NOMO-1 treated with DMSO at 0.1 percent for 48 hours (cell line): Measurements from ENCODE around the gene HSD3B1.
"Not testable (repeated sequence)": the region's sequence is repeated elsewhere in the genome, so short reads cannot be mapped to it uniquely, and the experiment has no call there.

ENCODE experiments used
- DNase-seq: peaks from one replicate; lab custom pipeline; 2025; ENCODE audit not compliant: unreplicated experiment; lab: John Stamatoyannopoulos, UW

The HSD3B1 gene

GRCh38 chr1:119489201-119489600 lies 17.8 kb upstream of the HSD3B1 start:
- no peak for DNase-seq

DNA sequence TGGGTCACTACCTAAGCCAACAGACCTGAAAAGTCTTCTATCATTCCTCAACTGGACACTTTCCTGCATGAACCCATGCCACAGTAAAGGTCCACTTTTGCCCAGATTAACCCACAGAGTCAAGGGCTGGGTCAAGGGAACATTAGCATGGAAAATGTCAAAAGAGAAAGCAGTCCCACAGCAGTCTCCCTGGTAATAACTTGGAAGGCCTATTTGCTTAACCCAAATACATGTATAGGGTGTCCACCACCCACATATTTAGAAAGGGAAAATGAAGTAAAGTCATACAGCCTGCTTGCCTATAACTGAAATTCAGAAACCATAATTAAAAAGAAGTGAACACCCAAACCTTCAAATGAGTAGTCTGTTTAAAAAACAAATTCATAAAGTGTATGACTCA lies 16.1 kb upstream of the HSD3B1 start:
- DNase-seq = no peak

GRCh38 chr1:119492763-119493162 lies 14.2 kb upstream of the HSD3B1 start:
- DNase-seq = no peak

GRCh38 chr1:119504831-119505230 lies 2.2 kb upstream of the HSD3B1 start:
- DNase-seq = no peak

DNA sequence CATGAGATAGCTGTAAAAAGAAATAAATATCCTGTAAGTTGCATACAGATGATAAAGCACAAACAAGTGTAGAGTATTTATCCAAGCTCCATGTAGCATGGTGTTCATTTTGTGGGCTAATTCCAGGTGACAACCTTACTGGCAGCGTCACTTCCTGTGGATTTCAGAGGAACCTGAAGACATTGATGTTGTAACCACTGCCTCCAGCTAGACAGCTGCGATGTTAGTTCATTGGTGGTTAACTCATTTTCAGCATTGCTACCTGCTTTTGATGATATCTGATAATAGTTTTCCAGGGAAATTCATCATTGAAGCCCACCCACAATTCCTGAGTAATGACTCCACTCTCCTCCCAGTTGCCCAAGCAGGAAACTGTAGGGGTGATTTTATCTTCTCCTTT lies 3.0 kb downstream of the HSD3B1 start:
- no peak for DNase-seq

DNA sequence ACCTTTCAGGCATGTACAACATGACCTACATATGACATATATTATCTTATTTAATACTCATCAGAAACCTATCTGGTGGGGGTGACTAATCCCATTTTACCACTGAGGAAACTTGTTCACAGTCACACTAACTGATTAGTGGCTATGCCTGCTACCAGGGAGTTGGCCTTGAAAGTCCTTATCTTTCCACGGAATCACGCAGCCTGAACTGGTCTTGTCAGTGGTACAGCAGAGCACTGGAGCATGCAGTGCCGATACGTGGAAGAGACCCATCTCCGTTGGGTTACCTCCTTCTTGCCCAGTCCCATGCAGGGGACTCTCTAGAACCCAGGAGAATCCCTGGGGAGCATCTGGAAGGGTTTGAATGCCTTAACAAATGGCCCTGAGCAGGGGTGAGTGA lies 8.2 kb downstream of the HSD3B1 start:
- no peak for DNase-seq

DNA sequence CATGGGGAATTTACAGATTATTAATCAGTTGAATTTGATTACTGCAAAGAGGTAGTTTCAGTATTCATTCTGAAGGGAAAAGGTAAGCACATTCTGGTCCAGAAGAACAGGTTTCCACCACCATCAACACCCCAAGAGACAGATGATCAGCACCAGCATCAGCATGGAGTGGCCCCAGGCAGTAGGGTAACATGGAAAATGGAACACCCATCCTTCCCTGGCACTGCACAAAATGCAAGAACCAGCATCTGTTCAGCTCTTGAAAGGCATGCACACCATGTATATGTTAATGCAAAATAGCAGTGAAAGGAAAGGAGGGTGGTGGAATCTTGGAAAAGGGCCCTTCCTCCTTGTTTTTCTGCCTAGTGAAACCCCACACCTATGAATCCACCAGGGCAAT lies 9.2 kb downstream of the HSD3B1 start:
- DNase-seq = no peak

DNA sequence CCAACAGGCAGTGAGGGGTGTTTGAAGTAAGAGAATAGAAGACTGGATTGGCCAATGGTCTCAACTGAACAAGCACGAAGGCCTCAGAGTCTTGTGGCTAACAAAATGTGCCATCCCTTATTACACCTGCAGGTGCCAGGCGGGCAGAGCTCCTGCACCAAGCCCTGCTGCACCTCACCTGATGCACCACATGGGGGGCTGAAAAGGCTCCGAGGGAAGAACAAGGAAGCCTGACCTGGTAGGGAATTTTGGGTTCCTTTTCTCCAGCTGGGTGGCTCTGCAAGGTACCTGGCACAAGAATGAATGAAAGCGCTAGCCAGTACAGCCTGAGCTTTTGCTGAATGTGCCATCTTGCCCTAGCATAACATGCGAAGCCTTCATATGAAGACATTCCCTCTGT lies 9.7 kb downstream of the HSD3B1 start:
- DNase-seq = no peak

GRCh38 chr1:119517667-119518066 lies 10.7 kb downstream of the HSD3B1 start:
- DNase-seq = not testable (repeated sequence)

- DNase-seq = no peak
Measured at GRCh38 chr1:119531606-119532323, 24.8 kb downstream of the HSD3B1 start.

- no peak for DNase-seq
Measured at GRCh38 chr1:119532324-119532910, 25.4 kb downstream of the HSD3B1 start.

DNA sequence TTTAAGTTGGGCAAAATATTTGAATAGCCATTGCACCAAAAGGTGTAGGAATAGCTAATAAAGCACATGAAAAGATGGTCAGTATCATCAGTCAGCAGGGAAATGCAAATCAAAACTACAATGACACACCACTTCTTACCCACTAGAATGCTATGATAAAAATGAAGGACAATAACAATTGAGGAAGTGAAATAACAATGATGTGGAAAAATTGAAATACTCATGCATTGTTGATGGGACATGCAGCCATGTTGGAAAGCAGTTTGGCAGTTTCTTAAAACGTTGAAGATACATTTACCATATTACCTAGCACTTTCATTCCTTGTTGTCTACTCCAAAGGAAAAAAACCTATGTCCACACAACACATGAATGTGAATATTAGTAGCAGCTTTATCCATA lies 28.4 kb downstream of the HSD3B1 start:
- peak; percentile 32 for DNase-seq

DNA sequence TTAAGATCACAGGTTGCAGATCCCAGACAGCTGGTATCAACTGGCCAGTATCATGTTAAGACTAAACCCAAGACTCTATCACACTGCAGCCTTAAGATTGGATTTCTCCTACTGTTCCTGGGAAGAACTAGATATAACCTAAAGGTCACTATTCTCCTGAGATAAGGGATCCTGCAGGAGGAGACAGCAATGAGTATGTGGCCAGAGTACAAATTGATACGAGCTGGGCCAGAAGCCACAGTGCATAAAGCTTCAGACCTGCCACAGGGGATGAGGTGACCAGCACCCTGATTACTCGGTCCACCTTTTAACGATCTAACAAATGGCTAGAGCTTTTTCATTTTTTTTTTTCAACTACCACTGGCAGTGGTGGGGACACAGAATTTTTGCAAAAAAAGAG lies 31.0 kb downstream of the HSD3B1 start:
- no peak for DNase-seq

GRCh38 chr1:119539636-119540035 lies 32.6 kb downstream of the HSD3B1 start:
- no peak for DNase-seq

GRCh38 chr1:119541389-119541788 lies 34.4 kb downstream of the HSD3B1 start:
- no peak for DNase-seq

- DNase-seq = no peak
Measured at GRCh38 chr1:119542492-119542946, 35.5 kb downstream of the HSD3B1 start.

DNA sequence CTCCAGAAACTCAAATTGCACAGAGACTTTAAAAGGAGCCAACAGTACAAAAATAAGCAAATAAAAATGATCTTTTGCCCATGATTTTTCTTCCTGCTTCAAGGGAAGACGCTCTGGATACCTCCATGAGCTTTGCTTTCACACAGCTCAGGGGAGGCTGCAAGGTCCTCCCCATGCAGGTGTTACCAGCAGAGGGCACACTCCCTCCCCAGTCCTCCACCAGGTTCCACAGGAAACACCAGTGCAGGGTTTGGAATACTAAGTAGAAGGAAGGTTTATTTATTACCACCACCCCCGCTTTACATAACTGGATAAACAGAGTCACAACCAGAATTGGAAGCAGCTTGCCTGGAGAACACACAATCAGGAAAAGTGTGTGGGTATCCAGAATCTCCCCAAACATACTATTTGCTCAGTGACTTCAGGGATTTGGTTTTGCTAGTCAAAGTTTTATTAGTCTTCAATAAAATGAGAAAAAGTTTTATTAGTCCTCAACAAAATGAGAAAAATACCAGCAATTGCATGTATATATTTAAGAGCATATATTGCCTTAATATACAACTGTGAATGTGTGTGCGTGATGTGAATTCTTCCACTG lies 37.3 kb downstream of the HSD3B1 start:
- no peak for DNase-seq

DNA sequence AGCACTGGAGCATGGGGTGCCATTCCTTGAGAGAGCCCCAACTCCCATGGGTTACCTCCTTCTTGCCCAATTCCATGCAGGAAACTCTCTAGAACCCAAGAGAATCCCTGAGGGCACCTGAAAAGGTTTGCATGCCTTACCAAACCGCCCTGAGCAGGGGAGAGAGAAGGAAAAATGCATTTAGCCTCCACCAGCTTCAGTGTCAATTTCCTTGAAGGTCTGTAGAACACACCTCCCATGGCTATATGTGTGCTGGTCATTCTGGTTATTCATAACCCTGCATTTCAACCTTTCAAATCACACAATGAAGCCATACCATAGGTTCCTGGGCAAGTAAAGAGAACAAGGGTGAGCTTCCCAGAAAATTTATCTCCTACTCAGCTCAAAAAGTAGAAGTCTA lies 39.6 kb downstream of the HSD3B1 start:
- no peak for DNase-seq

- DNase-seq = no peak
Measured at GRCh38 chr1:119547306-119547705, 40.3 kb downstream of the HSD3B1 start.

DNA sequence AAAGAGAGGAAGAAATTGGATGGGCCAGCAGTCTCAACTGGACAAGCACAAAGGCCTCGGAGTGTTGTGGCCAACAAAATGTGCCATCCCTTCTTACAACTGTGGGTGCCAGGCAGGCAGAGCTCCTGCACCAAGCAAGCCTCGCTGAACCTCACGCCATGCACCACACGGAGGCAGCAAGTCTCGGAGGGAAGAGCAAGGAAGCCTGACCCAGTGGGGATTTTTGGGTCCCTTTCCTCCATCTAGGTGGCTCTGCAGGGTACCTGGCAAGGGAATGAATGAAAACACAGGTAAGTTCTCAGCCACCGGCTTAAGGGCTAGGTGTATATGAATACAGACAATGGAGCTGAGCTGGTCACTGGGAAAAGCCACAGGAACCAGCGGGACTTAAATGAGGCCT lies 40.8 kb downstream of the HSD3B1 start:
- no peak for DNase-seq

DNA sequence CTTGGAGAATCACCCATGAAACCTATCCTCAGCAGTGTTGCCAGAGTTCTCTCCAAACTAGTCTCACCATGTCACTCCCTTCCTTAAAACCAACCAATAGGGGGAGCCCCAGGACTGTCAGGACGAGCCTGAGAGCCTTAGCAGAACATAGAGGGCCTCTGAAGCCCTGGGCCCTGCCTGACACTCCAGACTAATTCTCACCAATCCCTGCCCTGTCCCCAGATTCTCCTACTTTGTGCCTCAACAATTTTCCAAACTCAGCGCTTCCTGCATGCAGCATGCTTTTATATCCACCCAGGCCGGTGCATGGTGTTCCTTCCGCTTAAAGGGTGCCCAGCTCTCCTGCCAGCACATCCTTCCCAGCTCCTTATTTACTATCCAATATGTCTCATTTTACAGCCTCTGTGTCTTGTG lies 42.7 kb downstream of the HSD3B1 start:
- DNase-seq = peak; percentile 71

GRCh38 chr1:119550381-119550780 lies 43.4 kb downstream of the HSD3B1 start:
- DNase-seq = no peak
